Stomach smooth muscle (tissue), 2 donors: ENCODE measurements around the gene DCST2.
A peak's percentile ranks its signal among the peaks of the same experiment; 100 is the strongest.

Source experiments
- H3K27ac ChIP-seq: one replicate; pipeline ENCODE4 v1.7.0; 2013; ENCODE audit warnings: mild to moderate bottlenecking, low read length, inconsistent platforms
- H3K27me3 ChIP-seq, 2 donors: one replicate each; pipeline ENCODE4 v1.7.0; 2013; ENCODE audit warnings: low read length in 2 of 2; ENCODE audit not compliant: insufficient read depth in 2 of 2, control insufficient read depth in 1 of 2
- H3K36me3 ChIP-seq, 2 donors: one replicate each; pipeline ENCODE4 v1.7.0; 2013; ENCODE audit warnings: low read length in 2 of 2; ENCODE audit not compliant: control insufficient read depth in 2 of 2, insufficient read depth in 2 of 2
- H3K4me1 ChIP-seq: one replicate; pipeline ENCODE4 v1.7.0; 2013; ENCODE audit warnings: low read length; ENCODE audit not compliant: control insufficient read depth, insufficient read depth
- H3K4me3 ChIP-seq, 2 donors: one replicate each; pipeline ENCODE4 v1.7.0; 2013; ENCODE audit warnings: low read length in 2 of 2
- H3K9ac ChIP-seq, 2 donors: one replicate each; pipeline ENCODE4 v1.7.0; 2013; ENCODE audit warnings: low read length in 2 of 2, mild to moderate bottlenecking in 1 of 2
- H3K9me3 ChIP-seq, 2 donors: one replicate each; pipeline ENCODE4 v1.7.0; 2013; ENCODE audit warnings: low read length in 2 of 2; ENCODE audit not compliant: control insufficient read depth in 2 of 2
- donor health status: healthy.
- donor health status: Pancreatic carcinoma.

The DCST2 gene

DNA sequence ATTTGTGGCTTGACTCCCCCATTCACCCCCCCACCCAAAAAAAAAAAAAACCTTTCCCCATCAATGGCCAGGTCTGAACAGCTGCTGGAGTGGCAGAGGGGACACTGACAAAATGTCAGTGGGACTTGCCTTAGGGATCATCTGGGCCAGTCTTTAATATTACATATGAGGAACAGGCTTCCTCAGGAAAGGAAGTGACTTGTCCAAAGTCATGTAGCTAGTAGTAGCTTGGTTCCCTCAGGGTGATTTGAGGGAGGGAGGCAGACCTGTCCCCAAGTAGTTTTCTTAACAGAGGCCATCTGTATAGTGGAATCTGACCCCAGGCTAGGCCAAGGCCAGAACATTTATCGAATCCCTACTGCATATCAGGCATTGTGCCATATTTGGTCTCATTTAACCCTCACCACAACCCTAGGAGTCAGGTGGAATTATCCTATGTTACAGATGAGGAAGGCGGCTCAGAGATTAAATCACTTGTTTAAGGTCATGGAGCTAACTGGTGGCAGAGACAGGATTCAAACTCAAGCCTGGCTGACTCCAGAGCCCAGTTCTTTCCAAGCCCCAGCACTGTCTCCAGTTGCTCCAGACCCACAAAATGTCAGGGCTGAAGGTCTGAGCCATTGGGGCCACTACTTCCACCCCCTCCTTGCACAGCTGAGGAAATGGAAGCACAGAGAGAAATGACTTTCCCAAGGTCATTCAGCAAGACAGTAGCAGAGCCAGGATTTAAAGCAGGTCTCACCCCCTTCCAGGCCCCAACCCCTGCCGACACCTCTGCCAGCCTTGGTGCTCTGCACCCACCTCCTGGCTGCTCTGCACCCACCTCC, 20.6 kb downstream of the DCST2 start:
- Histone ChIP-seq H3K36me3 (no peaks in the 10 kb centered on the region), H3K9me3 (no peaks in the 10 kb centered on the region), H3K4me3 (no peak overlapping the region), H3K9ac (no peak overlapping the region), H3K27ac (peak overlapping the region; percentile 18), H3K27me3 (no peaks in the 10 kb centered on the region), H3K4me1 (peaks cover 43% of the 10 kb centered on the region)

GRCh38 chr1:155012026-155012546, 21.5 kb downstream of the DCST2 start:
- H3K9me3 ChIP-seq = no peaks in the 10 kb centered on the region
- H3K27me3 ChIP-seq = no peaks in the 10 kb centered on the region
- no peak overlapping the region for H3K9ac ChIP-seq
- peak overlapping the region in 1 of 2 donors; percentile 15 for H3K4me3 ChIP-seq
- no peaks in the 10 kb centered on the region for H3K36me3 ChIP-seq
- peak overlapping the region; percentile 55 for H3K27ac ChIP-seq
- H3K4me1 ChIP-seq = peaks cover 43% of the 10 kb centered on the region

GRCh38 chr1:155011437-155012025, 22.1 kb downstream of the DCST2 start:
- H3K27ac ChIP-seq = peak overlapping the region; percentile 55
- no peak overlapping the region for H3K9ac ChIP-seq
- no peaks in the 10 kb centered on the region for H3K27me3 ChIP-seq
- H3K36me3 ChIP-seq = no peaks in the 10 kb centered on the region
- H3K4me1 ChIP-seq = peaks cover 44% of the 10 kb centered on the region
- H3K9me3 ChIP-seq = no peaks in the 10 kb centered on the region
- H3K4me3 ChIP-seq = peak overlapping the region in 1 of 2 donors; percentile 15

DNA sequence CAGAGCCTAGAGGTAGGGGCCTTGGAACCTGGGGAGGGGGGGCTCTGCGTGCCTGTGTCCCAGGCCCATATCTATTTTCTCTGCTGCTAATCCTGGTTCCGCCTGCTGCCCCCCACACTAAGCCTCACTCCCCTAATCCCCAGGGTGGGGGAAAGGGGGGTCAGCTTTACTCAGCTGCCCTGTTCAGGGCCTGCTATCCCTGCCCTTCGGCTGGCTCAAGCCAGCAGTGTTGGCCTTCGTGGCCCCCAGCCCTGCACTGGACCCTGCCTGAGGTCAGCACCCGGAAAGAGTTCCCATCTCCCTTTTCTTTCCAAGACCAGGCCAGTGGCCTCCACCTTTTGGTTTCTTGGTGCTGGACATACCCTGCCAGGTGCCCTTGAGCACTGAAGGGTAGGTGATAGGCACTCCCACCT, 22.6 kb downstream of the DCST2 start:
- peak overlapping the region; percentile 55 for H3K27ac ChIP-seq
- peaks cover 49% of the 10 kb centered on the region for H3K4me1 ChIP-seq
- no peaks in the 10 kb centered on the region for H3K27me3 ChIP-seq
- no peaks in the 10 kb centered on the region for H3K9me3 ChIP-seq
- H3K4me3 ChIP-seq = no peak overlapping the region
- no peak overlapping the region for H3K9ac ChIP-seq
- no peaks in the 10 kb centered on the region for H3K36me3 ChIP-seq

DNA sequence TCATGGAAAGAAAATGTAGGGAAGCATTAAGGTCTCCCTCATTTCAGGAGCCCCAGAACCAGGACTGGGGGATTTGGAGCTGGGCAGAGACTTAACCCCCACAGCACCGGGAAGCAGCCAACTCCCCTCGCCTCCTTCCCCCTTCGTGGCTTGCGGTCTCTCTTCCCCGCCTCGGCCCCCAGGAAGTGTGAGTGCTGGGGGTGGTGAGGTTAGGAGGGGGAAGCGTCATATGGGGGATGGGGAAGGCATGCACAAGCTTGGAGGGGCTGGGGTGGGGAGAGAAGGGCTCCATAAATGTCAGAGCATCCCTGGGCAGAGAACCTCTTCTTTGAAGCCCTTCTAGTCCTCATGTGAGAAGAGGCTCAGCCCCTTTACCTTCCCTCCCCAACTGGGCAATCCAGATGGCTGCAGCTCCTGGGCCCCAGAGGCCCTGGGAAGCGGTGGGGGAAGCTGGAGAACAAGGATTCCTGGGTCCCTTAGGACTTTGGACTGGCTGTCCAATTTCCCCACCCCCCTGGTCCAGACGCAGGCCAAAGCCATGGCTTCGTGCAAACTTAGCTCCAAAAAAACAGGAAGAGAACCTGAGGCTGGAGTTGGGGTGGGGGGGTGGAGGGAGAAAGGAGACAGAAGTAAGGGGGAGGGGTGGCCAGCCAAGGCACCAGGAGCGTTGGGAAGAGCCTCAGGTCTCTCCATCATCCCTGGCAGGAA, 23.2 kb downstream of the DCST2 start:
- peak overlapping the region; percentile 55 for H3K27ac ChIP-seq
- H3K4me1 ChIP-seq = peaks cover 56% of the 10 kb centered on the region
- no peaks in the 10 kb centered on the region for H3K27me3 ChIP-seq
- H3K9ac ChIP-seq = no peak overlapping the region
- no peaks in the 10 kb centered on the region for H3K9me3 ChIP-seq
- H3K36me3 ChIP-seq = no peaks in the 10 kb centered on the region
- H3K4me3 ChIP-seq = no peak overlapping the region

DNA sequence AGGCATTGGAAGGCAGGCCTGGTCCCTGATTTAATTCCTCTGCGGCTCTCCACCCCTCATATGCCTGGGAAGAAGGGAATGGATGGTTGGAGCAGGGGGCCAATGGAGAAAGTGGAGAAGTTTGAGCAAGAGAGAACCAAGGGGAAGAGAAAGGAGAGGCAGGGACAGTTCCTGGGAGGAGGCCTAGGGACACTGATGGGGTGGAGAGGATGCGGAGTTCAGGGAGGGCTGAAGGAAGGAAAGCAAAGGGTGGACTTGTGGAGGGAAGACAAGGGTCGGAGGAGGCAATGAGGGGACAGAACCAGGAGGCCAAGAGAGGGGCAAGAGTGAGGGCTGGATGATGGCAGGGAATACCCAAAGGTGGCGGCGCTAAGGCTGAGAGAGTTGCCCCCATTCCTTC, 23.8 kb downstream of the DCST2 start:
- Histone ChIP-seq H3K27ac (no peak overlapping the region), H3K9ac (no peak overlapping the region), H3K27me3 (no peaks in the 10 kb centered on the region), H3K9me3 (no peaks in the 10 kb centered on the region), H3K4me1 (peaks cover 61% of the 10 kb centered on the region), H3K36me3 (no peaks in the 10 kb centered on the region), H3K4me3 (no peak overlapping the region)

DNA sequence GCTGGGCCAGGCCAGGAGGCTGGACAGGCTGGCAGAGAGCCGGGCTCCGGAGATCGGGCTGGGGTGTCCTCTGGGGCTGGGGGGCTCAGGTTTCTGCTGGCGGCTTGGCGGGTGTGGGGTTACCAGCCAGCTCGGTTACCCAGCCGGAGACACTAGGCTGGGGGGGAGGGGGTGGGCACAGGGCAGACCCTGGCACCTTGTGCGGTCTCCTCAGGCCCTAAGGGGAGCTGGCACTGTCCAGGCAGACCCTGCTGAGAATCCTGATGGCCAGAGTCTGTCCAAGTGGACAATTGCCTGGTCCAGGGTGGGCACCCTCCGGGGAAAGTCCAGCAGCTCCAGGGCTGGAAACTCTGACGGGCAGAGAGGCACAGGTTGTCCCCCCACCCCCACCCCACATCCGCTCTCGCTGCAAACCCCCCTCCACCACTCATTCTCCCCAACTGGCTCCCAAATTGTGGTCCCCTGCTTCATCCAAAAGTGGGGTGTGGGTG, 24.3 kb downstream of the DCST2 start:
- no peak overlapping the region for H3K9ac ChIP-seq

DNA sequence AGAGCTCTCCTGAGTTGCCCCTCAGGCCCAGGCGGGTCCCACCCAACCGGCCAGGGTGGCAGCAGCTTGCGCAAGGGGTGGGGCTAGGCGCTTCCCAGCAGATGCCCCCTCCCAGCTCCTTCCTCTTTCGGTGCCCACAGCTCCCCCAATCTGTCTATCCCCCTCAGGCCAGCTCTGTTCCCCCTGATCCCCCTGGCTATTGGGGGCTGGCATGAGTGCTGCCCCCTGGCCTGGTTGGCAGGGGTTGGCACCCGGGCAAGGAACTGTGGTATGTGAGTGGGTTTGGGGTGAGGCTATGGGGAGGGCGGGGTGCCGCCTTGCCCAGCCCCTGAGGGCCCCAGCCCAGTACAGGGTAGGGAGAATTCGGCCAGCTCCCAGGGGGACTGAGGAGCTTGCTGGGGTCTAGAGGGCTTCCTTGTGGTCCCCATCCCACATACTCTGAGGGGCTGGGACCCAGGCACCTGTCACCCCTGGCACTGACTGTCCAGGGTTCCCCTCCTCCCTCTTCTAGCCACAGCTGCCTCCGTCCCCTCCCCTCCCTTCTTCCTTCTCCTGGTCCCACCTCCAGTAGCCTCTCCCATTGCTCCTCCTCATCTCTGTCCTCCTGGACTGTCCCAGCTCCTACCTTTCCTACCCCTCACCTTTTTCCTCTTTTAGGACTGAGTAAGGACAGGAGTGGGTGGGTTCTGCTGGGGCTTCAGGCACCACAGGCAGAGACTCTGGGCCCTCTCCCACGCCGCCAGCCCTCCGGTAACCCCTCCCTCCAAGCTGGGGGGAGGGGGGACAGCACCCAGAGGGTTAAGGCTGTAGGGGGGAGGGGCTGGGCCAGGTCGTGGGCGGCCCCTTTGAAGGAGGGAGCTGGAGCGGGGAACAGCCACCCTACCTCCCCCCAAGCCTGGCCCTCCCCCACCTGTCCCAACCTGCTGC, 25.3 kb downstream of the DCST2 start:
- no peaks in the 10 kb centered on the region for H3K27me3 ChIP-seq
- peaks cover 70% of the 10 kb centered on the region for H3K4me1 ChIP-seq
- no peaks in the 10 kb centered on the region for H3K9me3 ChIP-seq
- H3K4me3 ChIP-seq = no peak overlapping the region
- H3K27ac ChIP-seq = peak overlapping the region; percentile 94
- no peaks in the 10 kb centered on the region for H3K36me3 ChIP-seq
- H3K9ac ChIP-seq = peak overlapping the region; percentile 21 to 48

More for the DNA sequence above, 24.3 kb downstream of the DCST2 start:
- H3K4me3 ChIP-seq = no peak overlapping the region
- H3K9me3 ChIP-seq = no peaks in the 10 kb centered on the region
- no peaks in the 10 kb centered on the region for H3K27me3 ChIP-seq
- H3K36me3 ChIP-seq = no peaks in the 10 kb centered on the region
- H3K4me1 ChIP-seq = peaks cover 66% of the 10 kb centered on the region
- no peak overlapping the region for H3K27ac ChIP-seq

- H3K9ac ChIP-seq = peak overlapping the region; percentile 48 to 55
- H3K4me1 ChIP-seq = peaks cover 63% of the 10 kb centered on the region
- no peaks in the 10 kb centered on the region for H3K9me3 ChIP-seq
- no peaks in the 10 kb centered on the region for H3K36me3 ChIP-seq
- H3K27ac ChIP-seq = peak overlapping the region; percentile 94
- no peaks in the 10 kb centered on the region for H3K27me3 ChIP-seq
- H3K4me3 ChIP-seq = peak overlapping the region in 1 of 2 donors; percentile 44
Measured at GRCh38 chr1:155007251-155007828, 26.2 kb downstream of the DCST2 start.
